ENCODE data around the gene ZNF106. TPM values are rescaled to one million over a fixed set of nuclear protein-coding genes. Genes with fewer than 3 reads are reported as not detected.

ZNF106 gene
- total RNA-seq, 4 donors from 2014 or later: 38.6 to 50.2 (median 49.2) TPM

DNA sequence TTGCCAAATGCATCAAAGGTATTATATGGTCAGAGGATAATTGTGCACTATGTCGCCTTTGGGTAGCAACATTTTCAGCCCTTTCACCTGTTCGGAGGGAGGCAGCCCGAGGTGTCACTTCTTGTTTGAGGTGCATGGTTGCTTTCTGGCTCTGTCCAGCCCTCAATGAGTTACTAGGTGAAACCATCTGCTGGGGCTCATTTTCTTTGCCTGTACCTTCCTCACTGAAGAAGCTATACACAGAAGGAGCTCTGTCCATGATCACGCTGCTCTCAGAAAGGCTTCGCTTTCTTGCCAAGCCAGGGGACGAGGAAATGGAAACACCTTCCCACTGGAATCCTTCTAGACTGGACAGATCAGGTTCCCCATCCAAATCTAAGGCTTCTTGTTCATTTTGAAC, 42.7 kb downstream of the ZNF106 start:
- WGBS: 96% methylated on average over 6 of the region's 6 CpGs
- Histone ChIP-seq H3K27me3 (no peaks in the 10 kb centered on the region), H3K4me3 (no peak overlapping the region), H3K4me1 (peaks cover 6% of the 10 kb centered on the region), H3K27ac (no peak overlapping the region), H3K36me3 (peaks cover 78% of the 10 kb centered on the region), H3K9me3 (no peaks in the 10 kb centered on the region)
- TF ChIP-seq EP300 (IDR thresholded peaks at IDR 0.05) (no peak), POLR2A (IDR thresholded peaks at IDR 0.05) (no peak), POLR2AphosphoS5 (IDR thresholded peaks at IDR 0.05) (no peak)
- TF ChIP-seq, protein P1, sequence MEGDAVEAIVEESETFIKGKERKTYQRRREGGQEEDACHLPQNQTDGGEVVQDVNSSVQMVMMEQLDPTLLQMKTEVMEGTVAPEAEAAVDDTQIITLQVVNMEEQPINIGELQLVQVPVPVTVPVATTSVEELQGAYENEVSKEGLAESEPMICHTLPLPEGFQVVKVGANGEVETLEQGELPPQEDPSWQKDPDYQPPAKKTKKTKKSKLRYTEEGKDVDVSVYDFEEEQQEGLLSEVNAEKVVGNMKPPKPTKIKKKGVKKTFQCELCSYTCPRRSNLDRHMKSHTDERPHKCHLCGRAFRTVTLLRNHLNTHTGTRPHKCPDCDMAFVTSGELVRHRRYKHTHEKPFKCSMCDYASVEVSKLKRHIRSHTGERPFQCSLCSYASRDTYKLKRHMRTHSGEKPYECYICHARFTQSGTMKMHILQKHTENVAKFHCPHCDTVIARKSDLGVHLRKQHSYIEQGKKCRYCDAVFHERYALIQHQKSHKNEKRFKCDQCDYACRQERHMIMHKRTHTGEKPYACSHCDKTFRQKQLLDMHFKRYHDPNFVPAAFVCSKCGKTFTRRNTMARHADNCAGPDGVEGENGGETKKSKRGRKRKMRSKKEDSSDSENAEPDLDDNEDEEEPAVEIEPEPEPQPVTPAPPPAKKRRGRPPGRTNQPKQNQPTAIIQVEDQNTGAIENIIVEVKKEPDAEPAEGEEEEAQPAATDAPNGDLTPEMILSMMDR (IDR thresholded peaks at IDR 0.05): no peak
- DNase-seq (ENCODE audit: low spot score in 2 of 2): no peak

DNA sequence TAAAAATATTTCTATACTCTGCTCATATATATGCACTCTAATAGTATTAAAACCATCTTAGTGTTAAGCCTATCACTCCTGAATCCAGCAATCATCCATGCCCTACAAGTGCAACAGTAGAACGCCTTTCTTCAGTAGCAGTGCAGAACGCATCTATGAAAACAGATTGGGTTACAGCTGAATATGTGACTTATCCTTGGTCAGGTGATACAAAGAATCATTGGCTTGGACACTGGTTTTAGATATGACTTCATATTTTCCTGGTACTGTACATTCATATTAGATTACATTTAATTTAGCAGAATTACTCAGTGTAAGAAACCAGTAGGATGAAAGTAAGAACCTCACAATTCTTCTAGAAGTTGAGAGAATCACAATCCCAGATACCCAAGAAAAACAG, 43.3 kb downstream of the ZNF106 start:
- H3K36me3 ChIP-seq: peaks cover 85% of the 10 kb centered on the region
- H3K27ac ChIP-seq: no peak overlapping the region
- H3K4me1 ChIP-seq: peaks cover 6% of the 10 kb centered on the region
- H3K9me3 ChIP-seq: no peaks in the 10 kb centered on the region
- DNase-seq (ENCODE audit: low spot score in 2 of 2): no peak
- H3K4me3 ChIP-seq: no peak overlapping the region
- TF ChIP-seq POLR2A (IDR thresholded peaks at IDR 0.05) (no peak), POLR2AphosphoS5 (IDR thresholded peaks at IDR 0.05) (no peak), EP300 (IDR thresholded peaks at IDR 0.05) (no peak)
- TF ChIP-seq, protein P1 (IDR thresholded peaks at IDR 0.05): no peak
- WGBS: 92% methylated on average over 2 of the region's 2 CpGs
- no peaks in the 10 kb centered on the region for H3K27me3 ChIP-seq

DNA sequence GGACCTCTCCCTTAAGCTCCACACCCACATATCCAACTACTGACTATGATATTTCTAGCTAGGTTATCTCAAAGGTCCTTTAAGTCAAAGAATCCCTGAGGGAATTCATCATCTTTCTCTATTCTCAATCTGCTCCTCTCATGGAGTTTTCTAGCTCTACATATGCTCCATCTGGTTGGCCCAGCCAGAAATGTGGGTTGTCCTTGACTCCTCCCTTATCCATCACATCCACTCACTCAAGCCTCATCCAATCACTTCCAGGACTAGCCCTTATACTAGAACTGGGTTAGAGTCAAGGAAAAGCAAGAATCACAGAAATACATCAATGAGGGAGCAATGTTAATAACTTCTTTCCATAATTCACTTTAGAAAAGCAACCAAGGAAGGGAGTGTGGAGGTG, 45.4 kb downstream of the ZNF106 start:
- Histone ChIP-seq H3K9me3 (no peaks in the 10 kb centered on the region), H3K4me1 (peaks cover 6% of the 10 kb centered on the region), H3K27ac (no peak overlapping the region), H3K4me3 (no peak overlapping the region), H3K36me3 (peaks cover 80% of the 10 kb centered on the region), H3K27me3 (no peaks in the 10 kb centered on the region)
- TF ChIP-seq POLR2A (IDR thresholded peaks at IDR 0.05) (no peak), POLR2AphosphoS5 (IDR thresholded peaks at IDR 0.05) (no peak), EP300 (IDR thresholded peaks at IDR 0.05) (no peak)
- TF ChIP-seq, protein P1 (IDR thresholded peaks at IDR 0.05): no peak
- no peak for DNase-seq (ENCODE audit: low spot score in 2 of 2)

DNA sequence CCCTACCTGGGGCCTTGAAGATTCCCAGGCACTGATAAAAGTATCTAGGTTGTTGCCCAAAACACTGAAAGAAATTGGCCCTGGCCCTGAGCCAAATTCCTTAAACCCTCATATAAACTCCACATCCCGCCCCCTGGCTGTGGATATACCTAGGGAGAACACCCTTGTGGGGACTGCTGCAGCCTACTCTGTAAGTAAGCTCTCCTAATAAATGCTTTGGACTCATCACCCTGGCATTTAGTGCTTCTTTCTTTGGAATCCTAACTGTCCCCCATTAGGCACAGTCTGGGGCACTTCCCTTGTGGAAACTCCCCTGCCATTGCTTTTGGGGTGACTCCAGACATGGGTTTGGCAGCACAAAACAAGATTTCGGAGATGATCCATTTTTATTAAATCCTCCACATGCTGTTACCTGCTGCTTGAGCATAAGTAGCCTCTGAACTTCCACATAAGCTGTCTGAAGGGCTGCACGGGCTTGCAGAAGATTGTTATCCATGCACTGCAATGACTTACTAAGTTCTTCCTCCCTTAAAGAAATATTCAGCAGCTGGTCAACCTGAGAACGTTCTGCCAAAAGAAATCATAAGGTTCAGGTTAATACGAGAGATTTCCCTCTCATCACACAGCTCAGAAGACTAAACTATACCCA, 46.4 kb downstream of the ZNF106 start:
- Histone ChIP-seq H3K27me3 (no peaks in the 10 kb centered on the region), H3K9me3 (no peaks in the 10 kb centered on the region), H3K36me3 (peaks cover 71% of the 10 kb centered on the region), H3K4me3 (no peak overlapping the region), H3K27ac (no peak overlapping the region), H3K4me1 (peaks cover 6% of the 10 kb centered on the region)
- DNase-seq (ENCODE audit: low spot score in 2 of 2): no peak
- WGBS: 44% methylated on average over 5 of the region's 5 CpGs
- TF ChIP-seq EP300 (IDR thresholded peaks at IDR 0.05): no peak
- TF ChIP-seq, protein P1 (IDR thresholded peaks at IDR 0.05): no peak
- TF ChIP-seq POLR2A (IDR thresholded peaks at IDR 0.05): no peak
- TF ChIP-seq POLR2AphosphoS5 (IDR thresholded peaks at IDR 0.05): no peak

DNA sequence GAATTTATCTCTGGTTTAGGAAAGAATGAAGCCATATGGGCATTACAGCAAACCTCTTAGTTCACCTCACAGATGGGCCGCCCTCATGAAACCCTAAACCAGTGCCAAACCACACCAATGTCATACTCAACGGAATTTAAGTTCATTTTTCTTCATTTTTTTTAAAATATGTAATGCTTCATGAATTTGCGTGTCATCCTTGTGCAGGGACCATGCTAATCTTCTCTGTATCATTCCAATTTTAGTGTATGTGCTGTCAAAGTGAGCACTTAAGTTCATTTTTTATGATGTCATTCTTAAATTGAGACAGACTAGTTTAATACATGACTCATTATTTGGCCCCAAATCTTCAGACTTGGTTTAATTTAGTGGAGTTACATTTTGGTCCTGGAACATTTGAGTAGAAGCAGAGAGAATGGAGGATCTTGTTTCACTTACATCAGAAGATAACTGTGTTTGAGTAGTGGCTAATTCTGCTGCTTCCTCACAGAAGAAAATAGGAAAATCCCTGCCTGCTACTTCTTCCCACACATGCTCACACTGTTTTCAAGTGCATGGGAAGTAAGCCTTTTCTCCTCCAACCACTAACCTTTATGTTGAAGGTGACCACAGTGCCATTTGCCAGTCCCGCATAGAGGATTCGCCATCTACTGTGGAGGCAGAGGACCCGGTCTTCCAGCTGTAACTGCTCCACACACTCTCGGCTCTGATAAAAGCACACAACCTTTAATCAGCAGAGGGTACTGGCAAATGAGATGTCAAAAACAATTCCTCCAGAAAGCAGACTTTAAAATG, 63.3 kb downstream of the ZNF106 start:
- Histone ChIP-seq H3K4me3 (no peak overlapping the region), H3K27ac (no peak overlapping the region), H3K27me3 (no peaks in the 10 kb centered on the region), H3K36me3 (peaks cover 99% of the 10 kb centered on the region), H3K4me1 (no peaks in the 10 kb centered on the region), H3K9me3 (no peaks in the 10 kb centered on the region)
- TF ChIP-seq POLR2AphosphoS5 (IDR thresholded peaks at IDR 0.05) (no peak), EP300 (IDR thresholded peaks at IDR 0.05) (no peak), POLR2A (IDR thresholded peaks at IDR 0.05) (no peak)
- TF ChIP-seq, protein P1 (IDR thresholded peaks at IDR 0.05): no peak
- no peak for DNase-seq (ENCODE audit: low spot score in 2 of 2)
- WGBS: 74% methylated on average over 7 of the region's 7 CpGs

Measured in suprapubic skin (tissue), 4 donors.